HL-60/S4 (cell line): ENCODE results near the gene SPANXN3.
"Not testable (repeated sequence)": the region's sequence is repeated elsewhere in the genome, so short reads cannot be mapped to it uniquely, and the experiment has no call there.

ENCODE experiments used
- in situ Hi-C: fragments of 300-500 bp; cut with MboI; formaldehyde crosslinking; loops from 2 replicates; pipeline ENCODE4 v1.14.3; 2022; ENCODE audit warnings: low sequenced_read_pairs

The SPANXN3 gene, protein sequence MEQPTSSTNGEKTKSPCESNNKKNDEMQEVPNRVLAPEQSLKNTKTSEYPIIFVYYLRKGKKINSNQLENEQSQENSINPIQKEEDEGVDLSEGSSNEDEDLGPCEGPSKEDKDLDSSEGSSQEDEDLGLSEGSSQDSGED

DNA sequence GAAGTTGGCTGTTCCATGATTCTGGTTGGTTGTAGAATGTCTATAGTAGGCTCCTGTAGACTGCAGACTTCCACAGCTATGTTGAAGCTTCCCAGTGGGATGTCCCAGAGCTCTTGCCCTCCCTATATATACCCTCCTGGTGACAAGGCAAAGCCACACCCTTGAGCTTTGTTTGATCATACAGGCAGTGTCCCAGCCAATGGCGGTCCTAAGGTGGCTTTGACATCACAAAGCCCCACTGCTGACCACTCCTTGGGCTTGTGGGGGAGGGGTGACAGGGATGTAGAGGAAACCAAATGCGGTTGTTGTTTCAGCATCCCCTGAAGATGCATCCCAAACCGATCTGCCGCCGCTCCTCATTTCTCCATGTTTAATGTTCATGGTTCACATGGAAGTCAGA, at the start of gene SPANXN3:
Gene SPANXN3, minus strand, starts transcription at position 101 of the 400 bp plus-strand sequence. Its CDS starts 84 bp downstream, at position 17.
- in situ Hi-C loops: not testable (repeated sequence)

DNA sequence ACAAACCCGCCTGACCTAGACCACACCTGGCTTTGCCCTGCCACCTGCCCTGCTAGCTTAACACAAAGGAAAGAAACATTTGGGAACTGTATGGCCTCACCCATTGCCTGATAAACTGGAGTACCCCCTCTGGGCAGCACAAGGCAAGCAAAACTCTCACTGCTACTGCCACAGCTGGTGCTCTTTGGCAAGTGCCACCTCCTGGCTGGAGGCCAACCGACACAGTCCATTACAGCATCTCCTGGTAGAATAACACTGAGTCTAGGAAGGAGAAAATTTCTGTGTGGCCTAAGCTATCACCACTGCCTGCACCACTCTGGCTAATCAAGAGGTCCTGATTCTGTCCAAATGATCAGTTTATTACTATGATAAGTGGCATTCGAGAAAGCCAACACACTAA, 18.9 kb upstream of the SPANXN3 start:
- in situ Hi-C loops: no loop called here

DNA sequence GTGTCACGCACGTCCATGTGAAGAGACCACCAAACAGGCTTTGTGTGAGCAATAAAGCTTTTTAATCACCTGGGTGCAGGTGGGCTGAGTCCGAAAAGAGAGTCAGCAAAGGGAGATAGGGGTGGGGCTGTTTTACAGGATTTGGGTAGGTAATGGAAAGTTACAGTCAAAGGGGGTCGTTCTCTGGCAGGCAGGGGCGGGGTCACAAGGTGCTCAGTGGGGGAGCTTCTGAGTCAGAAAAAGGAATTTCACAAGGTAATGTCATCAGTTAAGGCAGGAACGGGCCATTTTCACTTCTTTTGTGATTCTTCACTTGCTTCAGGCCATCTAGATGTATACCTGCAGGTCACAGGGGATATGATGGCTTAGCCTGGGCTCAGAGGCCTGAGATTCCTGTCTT, 15.1 kb downstream of the SPANXN3 start:
- in situ Hi-C loops: not testable (repeated sequence)

DNA sequence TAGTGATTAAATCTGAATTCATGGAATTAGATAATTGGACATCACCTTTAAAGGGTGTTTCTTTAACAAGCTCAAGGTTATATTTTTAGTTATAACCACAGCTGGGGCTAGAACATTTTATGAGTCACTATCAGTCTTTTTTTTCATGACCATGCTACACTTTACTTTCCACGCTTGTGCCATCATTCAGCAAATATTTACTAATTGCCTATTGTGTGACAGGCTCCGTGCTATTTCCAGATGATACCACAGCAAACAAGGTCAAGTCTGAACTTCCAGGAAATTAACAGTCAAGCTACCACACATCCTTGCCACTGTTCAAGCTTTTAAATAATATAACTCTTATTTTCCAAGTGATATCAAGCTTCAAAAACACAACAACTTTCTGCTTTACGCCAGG, 16.5 kb downstream of the SPANXN3 start:
- in situ Hi-C loops: no loop called here

DNA sequence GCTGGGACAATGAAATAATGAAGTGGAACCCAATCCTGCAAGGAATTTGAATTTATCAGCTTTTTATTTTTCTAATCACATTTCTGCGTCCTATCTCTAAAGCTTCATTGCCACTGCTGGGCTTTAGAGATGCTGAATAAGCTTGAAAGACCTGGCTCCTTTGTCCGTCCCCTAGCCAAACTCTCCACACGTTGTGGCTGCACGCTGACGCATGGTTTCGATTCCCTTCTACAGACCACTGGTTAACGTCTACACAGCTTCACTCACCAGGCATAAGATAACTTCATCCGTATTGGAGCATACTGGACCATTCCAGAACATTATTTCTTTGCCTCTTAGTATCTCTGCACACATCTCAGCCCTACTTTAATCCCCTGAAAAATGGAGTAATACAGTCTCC, 31.2 kb downstream of the SPANXN3 start:
- in situ Hi-C loops: no loop called here

DNA sequence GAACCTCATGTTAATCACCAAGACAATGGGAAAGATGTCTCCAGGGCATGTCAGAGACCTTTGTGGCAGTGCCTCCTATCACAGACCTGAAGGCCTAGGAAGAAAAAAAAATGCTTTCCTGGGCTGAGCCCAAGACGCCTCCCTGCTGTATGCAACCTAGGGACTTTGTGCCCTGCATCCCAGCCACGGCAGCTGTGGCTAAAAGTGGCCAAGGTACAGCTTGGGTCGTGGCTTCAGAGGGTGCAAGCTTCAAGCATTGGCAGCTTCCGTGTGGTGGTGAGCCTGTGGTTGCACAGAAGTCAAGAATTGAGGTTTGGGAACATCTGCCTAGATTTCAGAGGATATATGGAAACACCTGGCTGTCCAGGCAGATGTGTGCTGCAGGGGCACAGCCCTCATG, 40.5 kb downstream of the SPANXN3 start:
- in situ Hi-C loops: no loop called here

DNA sequence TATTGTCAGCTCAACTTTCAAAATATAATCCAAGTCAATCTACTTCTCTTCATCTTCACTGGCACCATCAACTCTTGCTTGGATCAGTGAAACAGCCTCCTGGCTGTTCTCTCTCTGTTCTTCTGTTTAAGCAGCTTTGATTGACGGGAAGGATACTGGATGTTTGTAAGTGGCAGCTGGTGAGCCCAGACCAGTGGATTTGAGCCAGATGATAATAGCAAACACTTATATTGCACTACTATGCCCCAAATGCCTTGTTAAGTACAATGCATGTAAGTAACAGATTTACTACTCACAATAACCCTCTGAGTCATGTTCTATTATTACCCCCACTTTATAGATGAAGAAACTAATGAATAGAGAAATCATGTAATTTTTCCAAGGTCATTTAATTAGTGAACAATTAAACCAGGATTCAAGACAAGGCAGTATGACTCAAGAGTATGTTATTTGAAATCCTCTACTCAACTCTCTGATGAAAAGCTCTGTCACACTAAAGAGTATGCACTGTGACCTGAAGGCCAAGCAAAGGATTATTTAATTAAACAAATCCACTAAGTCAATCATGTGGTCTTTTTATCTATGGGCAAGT, 44.8 kb downstream of the SPANXN3 start:
- in situ Hi-C loops: no loop called here

DNA sequence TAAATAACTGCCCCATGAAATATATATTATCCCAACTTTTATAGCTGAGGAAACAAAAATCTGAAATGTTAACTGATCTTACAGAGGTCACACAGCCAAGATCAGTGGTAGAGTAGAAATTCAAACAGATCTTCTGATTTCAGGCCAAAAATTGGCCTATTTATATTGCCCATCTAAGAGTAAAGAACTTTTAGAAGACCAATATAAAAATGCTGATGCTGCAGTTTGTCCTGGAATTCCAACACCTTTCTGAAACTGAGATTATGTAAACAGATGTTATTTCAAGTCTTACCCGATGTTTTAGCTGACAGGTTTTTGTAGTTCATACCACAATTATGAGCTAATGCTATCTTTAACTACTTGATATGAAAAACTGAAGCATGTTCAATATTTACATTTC, 51.1 kb downstream of the SPANXN3 start:
- in situ Hi-C loops: no loop called here

DNA sequence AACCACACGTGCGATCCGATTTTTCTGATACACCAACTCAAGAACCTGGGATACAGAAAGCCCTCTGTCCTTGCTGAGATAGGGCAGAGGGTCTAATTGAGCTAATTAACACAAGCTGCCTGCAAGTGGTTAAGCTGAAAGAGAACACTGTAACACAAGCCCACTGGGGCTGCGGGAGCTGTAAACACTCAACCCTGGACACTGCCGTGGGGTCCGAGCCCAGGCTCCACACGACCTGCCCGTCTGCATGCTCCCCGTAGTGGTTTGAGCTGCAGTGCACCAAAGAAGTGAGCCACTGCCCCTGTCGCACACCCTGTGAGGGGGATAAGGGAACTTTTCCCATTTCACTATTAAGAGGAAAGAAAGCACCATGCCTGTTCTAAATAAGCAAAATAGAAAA, 54.6 kb downstream of the SPANXN3 start:
- in situ Hi-C loops: no loop called here

DNA sequence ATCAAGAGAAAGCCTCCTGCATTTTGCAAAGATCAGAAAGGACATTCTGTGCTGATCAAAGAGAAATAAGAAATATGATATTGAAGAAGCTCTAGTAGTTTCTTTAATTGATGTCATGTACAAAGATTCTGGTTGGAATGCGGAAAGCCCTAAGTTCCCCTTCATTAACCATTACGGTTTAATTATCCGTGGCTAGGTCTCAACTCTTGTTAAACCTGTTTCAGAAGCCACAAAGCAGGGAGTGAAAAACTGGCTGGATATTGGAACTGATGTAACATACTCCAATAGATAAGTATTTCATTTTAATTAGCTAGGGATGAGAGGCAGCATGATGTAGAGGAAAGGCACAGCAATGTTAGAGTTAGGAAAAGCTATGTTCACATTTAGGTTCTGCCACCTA, 55.7 kb downstream of the SPANXN3 start:
- in situ Hi-C loops: no loop called here
